CD8-positive, alpha-beta memory T cell (primary cell): Measurements from ENCODE around the gene CLRN1. TPM values are rescaled to one million over a fixed set of nuclear protein-coding genes. Genes with fewer than 3 reads are reported as not detected.

Experiments used
- CTCF ChIA-PET: fragments of 350-600 bp; sonication (Branson Sonifier 250); formaldehyde crosslinking; loops from one replicate; lab custom pipeline; 2021; ENCODE audit warnings: antibody characterized with exemption; lab: Charles Lee
- POLR2A ChIA-PET: fragments of 350-600 bp; sonication (Branson Sonifier 250); formaldehyde crosslinking; loops from one replicate; lab custom pipeline; 2021; ENCODE audit warnings: antibody characterized with exemption; lab: Charles Lee
- DNase-seq, 5 donors: peaks; one replicate each; pipeline versions ENCODE4 v3.0.0 to v3.0.0-alpha.2; 2020 to 2022; ENCODE audit warnings: mixed read lengths in 1 of 5
- H3K27ac ChIP-seq: one replicate; pipeline ENCODE4 v1.7.0; 2013; ENCODE audit warnings: low read depth, mild to moderate bottlenecking, low read length, moderate library complexity
- H3K27me3 ChIP-seq: 2 replicates; pipeline ENCODE4 v1.7.0; 2013; ENCODE audit warnings: low read length, mild to moderate bottlenecking; ENCODE audit not compliant: insufficient read depth, poor library complexity, severe bottlenecking
- H3K36me3 ChIP-seq: 2 replicates; pipeline ENCODE4 v1.7.0; 2013; ENCODE audit warnings: mild to moderate bottlenecking, low read length, moderate library complexity; ENCODE audit not compliant: insufficient read depth
- H3K4me1 ChIP-seq: 2 replicates; pipeline ENCODE4 v1.7.0; 2013; ENCODE audit warnings: mild to moderate bottlenecking, low read length, moderate library complexity; ENCODE audit not compliant: insufficient read depth
- H3K4me3 ChIP-seq: 2 replicates; pipeline ENCODE4 v1.7.0; 2013; ENCODE audit warnings: mild to moderate bottlenecking, low read length
- H3K9me3 ChIP-seq: 2 replicates; pipeline ENCODE4 v1.7.0; 2013; ENCODE audit warnings: mild to moderate bottlenecking, low read length
- H3K27ac Mint-ChIP-seq, 8 donors: one replicate each; pipeline ENCODE4 v1.8.0; 2020 to 2021; ENCODE audit warnings: mixed read lengths in 8 of 8, mild to moderate bottlenecking in 6 of 8, inconsistent platforms in 3 of 8, moderate library complexity in 3 of 8
- H3K27me3 Mint-ChIP-seq, 2 donors: one replicate each; pipeline ENCODE4 v1.8.0; 2020 to 2021; ENCODE audit warnings: mixed read lengths in 2 of 2, mild to moderate bottlenecking in 1 of 2, moderate library complexity in 1 of 2
- H3K36me3 Mint-ChIP-seq, 3 donors: one replicate each; pipeline ENCODE4 v1.8.0; 2020 to 2021; ENCODE audit warnings: mixed read lengths in 3 of 3, inconsistent platforms in 1 of 3, mild to moderate bottlenecking in 1 of 3
- H3K4me1 Mint-ChIP-seq, 3 donors: one replicate each; pipeline ENCODE4 v1.8.0; 2020 to 2021; ENCODE audit warnings: mixed read lengths in 3 of 3, inconsistent platforms in 1 of 3, mild to moderate bottlenecking in 1 of 3
- H3K4me3 Mint-ChIP-seq, 7 donors: one replicate each; pipeline ENCODE4 v1.8.0; 2020 to 2021; ENCODE audit warnings: mixed read lengths in 7 of 7, mild to moderate bottlenecking in 6 of 7, moderate library complexity in 4 of 7, inconsistent platforms in 2 of 7
- H3K9me3 Mint-ChIP-seq, 5 donors: one replicate each; pipeline ENCODE4 v1.8.0; 2020 to 2022; ENCODE audit warnings: mixed read lengths in 5 of 5, mild to moderate bottlenecking in 3 of 5, moderate library complexity in 2 of 5, inconsistent platforms in 1 of 5
- polyA plus RNA-seq: library from polyadenylated mRNA; unstranded; fragments of 300-500 nt; fragmentation: Illumina TruSeq; gene quantifications from one replicate; pipeline ENCODE4 v1.2.3, GENCODE V29; 2021
- total RNA-seq, 2 experiments: library from RNA; stranded (reverse); gene quantifications; one replicate each; pipeline ENCODE4 v1.2.3, GENCODE V29; 2021

Gene CLRN1
- total and polyA plus RNA-seq, 3 experiments from 2014 or later = not detected

DNA sequence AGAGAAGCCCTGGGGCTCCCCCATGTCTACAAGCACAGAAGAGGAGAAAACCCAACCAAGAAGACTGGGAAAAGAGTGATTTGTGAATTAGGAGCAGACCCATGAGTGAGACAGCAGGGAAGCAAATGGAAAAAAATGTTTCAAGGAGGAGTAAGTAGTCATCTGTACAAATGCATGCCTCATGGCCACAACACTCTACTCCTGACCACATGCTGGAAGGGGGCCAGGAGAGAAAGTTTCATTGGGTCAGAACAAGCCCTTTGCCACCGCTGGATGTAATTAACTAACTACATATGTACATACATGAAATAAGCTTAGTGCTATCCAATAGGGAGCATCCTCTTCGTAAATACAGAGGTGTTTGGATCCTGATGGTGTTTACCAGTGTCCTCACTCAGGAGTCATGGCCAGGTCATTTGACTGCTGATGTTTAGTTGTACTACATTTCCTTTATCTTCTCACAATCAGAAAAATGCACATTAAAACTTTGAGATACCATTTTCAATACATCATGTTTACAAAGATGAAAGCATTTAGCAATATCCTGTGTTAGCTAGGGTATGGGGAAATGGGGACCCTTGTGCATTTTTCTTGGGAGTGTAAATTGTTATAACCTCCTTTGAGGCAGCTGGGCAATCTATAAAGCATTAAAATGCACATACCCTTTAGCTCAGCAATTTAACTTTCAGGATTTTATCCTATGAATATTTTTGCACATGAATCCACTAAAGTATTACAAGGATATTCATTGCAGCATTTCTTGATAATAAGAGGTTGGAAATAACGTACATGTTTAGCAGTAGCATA is 27.1 kb downstream of the CLRN1 start:
- Histone ChIP-seq H3K4me3 (no peak overlapping the region), H3K9me3 (no peaks in the 10 kb centered on the region), H3K27me3 (no peaks in the 10 kb centered on the region), H3K36me3 (no peaks in the 10 kb centered on the region), H3K27ac (no peak overlapping the region), H3K4me1 (no peaks in the 10 kb centered on the region)
- ChIA-PET POLR2A (no interaction called here), CTCF (no interaction called here)
- no peak overlapping the region for H3K4me3 Mint-ChIP-seq
- no peaks in the 10 kb centered on the region for H3K9me3 Mint-ChIP-seq
- H3K36me3 Mint-ChIP-seq = no peaks in the 10 kb centered on the region
- H3K27ac Mint-ChIP-seq = no peak overlapping the region
- H3K27me3 Mint-ChIP-seq = peaks cover 28 to 49% of the 10 kb centered on the region in 2 donors
- DNase-seq = no peak
- no peaks in the 10 kb centered on the region for H3K4me1 Mint-ChIP-seq

DNA sequence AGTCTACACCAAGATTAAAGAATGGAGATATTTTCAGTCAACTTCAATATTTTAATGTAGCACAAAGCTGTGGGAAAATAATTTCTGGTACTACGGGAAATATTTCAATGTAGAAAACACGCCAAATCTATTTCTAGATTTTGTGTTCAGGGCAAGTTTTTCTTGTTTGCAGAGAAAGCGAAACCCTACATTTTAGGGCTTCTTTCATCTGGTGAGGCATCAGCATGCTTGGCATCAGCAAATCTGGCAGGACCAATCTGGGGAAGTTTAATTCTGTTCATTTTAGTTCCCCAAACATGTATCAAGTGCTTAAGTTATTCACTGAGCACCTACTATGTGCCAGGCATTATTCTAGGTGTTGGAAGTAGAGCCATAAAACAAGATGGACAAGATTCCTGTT is 30.3 kb downstream of the CLRN1 start:
- Mint-ChIP-seq H3K36me3 (no peaks in the 10 kb centered on the region), H3K27ac (no peak overlapping the region), H3K27me3 (peaks cover 22 to 63% of the 10 kb centered on the region in 2 donors), H3K9me3 (peaks cover 0 to 2% (median 0%) of the 10 kb centered on the region in 5 donors), H3K4me1 (no peaks in the 10 kb centered on the region), H3K4me3 (no peak overlapping the region)
- no peaks in the 10 kb centered on the region for H3K4me1 ChIP-seq
- POLR2A ChIA-PET = no interaction called here
- no peak overlapping the region for H3K4me3 ChIP-seq
- no peaks in the 10 kb centered on the region for H3K9me3 ChIP-seq
- H3K27ac ChIP-seq = no peak overlapping the region
- H3K27me3 ChIP-seq = no peaks in the 10 kb centered on the region
- CTCF ChIA-PET = no interaction called here
- DNase-seq = no peak
- no peaks in the 10 kb centered on the region for H3K36me3 ChIP-seq

DNA sequence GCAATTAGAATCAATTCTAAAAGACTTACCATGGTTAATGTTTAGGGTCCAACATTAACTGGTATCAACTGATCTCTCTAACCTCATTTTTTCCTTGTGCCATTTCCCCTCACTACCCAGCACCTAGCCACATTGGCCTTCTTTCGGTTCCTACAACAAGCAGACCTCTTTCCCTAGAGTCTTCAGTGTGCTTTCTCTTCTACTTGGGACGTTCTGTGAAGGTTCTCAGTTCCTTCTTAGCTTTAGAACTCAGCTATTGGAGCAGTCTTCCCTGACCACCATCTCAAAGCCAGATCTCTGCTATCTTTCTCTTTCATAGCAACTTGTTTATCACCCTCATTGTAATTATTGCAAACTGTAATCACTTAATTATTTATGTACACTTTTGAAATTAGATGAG is 35.8 kb downstream of the CLRN1 start:
- ChIA-PET CTCF (no interaction called here), POLR2A (no interaction called here)
- no peak for DNase-seq
- Histone ChIP-seq H3K4me1 (no peaks in the 10 kb centered on the region), H3K27ac (no peak overlapping the region), H3K36me3 (no peaks in the 10 kb centered on the region), H3K9me3 (no peaks in the 10 kb centered on the region), H3K4me3 (no peak overlapping the region), H3K27me3 (no peaks in the 10 kb centered on the region)
- peaks cover 0 to 2% (median 0%) of the 10 kb centered on the region in 5 donors for H3K9me3 Mint-ChIP-seq
- no peaks in the 10 kb centered on the region for H3K4me1 Mint-ChIP-seq
- peaks cover 8 to 39% of the 10 kb centered on the region in 2 donors for H3K27me3 Mint-ChIP-seq
- no peak overlapping the region for H3K27ac Mint-ChIP-seq
- no peaks in the 10 kb centered on the region for H3K36me3 Mint-ChIP-seq
- H3K4me3 Mint-ChIP-seq = no peak overlapping the region

DNA sequence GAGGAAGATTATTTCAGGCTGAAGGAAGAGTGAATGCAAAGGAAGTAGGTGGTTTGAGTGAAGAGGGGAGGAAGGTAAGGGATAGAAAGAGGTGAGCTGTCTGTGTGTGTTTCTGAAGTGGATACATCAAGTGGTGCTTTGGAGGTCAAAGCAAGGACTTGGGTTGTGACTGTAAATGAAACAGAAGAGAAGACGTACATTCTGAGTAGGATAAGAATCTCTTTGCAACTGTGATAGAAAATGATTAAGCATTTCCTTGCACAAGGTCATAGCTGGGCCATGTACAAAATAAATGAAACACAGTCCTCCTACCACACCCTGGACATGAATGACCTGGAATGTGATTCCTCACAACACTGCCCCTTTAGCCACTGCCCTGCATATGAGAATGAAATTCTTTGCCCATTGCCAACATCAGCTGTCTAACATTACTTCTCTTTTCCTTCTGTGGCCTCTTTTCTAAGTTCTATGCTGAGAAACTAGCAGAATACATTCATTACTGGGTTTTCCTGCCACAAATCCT is 39.0 kb downstream of the CLRN1 start:
- H3K27ac ChIP-seq = no peak overlapping the region
- no peaks in the 10 kb centered on the region for H3K9me3 ChIP-seq
- Mint-ChIP-seq H3K4me3 (no peak overlapping the region), H3K27me3 (peaks cover 8 to 35% of the 10 kb centered on the region in 2 donors), H3K36me3 (no peaks in the 10 kb centered on the region), H3K9me3 (peaks cover 0 to 2% (median 0%) of the 10 kb centered on the region in 5 donors), H3K27ac (no peak overlapping the region), H3K4me1 (no peaks in the 10 kb centered on the region)
- H3K4me3 ChIP-seq = no peak overlapping the region
- H3K4me1 ChIP-seq = no peaks in the 10 kb centered on the region
- DNase-seq = no peak
- H3K27me3 ChIP-seq = peaks cover 4% of the 10 kb centered on the region
- ChIA-PET POLR2A (no interaction called here), CTCF (no interaction called here)
- H3K36me3 ChIP-seq = no peaks in the 10 kb centered on the region

DNA sequence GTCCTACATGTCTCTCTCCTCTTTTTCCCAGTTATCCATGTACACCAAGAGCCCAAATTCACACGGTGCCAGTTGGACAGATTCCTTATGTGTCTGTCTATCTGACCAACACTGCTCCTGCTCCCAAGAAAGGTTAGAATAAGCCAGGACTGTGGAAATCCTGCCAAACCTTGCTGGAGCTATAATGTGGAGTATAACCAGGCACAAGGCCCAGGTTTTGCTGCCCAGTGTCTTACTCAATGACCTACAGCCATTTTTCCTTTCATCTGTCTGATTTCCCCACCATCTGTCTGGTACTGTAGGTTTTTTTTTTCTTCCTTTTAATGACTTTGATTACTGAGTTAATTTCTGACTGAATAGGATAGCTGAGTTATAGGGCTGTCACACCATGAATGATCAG is 40.8 kb downstream of the CLRN1 start:
- DNase-seq = no peak
- peaks cover 4% of the 10 kb centered on the region for H3K27me3 ChIP-seq
- H3K4me3 ChIP-seq = no peak overlapping the region
- no peaks in the 10 kb centered on the region for H3K9me3 ChIP-seq
- H3K27ac Mint-ChIP-seq = peak overlapping the region in 1 of 8 donors; percentile 1
- no peaks in the 10 kb centered on the region for H3K36me3 Mint-ChIP-seq
- ChIA-PET POLR2A (no interaction called here), CTCF (no interaction called here)
- H3K4me1 Mint-ChIP-seq = no peaks in the 10 kb centered on the region
- no peak overlapping the region for H3K4me3 Mint-ChIP-seq
- H3K4me1 ChIP-seq = no peaks in the 10 kb centered on the region
- H3K36me3 ChIP-seq = no peaks in the 10 kb centered on the region
- no peak overlapping the region for H3K27ac ChIP-seq
- peaks cover 5 to 23% of the 10 kb centered on the region in 2 donors for H3K27me3 Mint-ChIP-seq
- H3K9me3 Mint-ChIP-seq = no peaks in the 10 kb centered on the region

DNA sequence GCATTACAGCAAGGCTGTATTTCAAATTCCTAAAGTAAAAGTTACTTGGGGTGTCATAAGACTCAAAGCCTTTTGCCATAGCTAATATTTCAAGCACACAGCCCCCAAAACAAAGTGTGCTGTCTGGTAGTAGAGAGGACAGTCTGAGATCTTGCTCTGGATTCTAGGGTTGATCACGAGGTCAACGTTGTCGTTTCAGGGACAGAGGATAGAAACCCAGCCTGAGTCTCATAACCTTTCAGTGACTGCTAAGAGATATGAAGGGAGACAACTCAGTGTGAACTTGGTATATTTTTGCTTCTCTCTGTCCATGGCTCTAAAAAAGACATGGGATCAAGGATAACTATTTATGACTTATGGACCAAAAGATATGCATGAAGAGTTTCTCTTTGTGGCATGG is 41.7 kb downstream of the CLRN1 start:
- POLR2A ChIA-PET = no interaction called here

DNA sequence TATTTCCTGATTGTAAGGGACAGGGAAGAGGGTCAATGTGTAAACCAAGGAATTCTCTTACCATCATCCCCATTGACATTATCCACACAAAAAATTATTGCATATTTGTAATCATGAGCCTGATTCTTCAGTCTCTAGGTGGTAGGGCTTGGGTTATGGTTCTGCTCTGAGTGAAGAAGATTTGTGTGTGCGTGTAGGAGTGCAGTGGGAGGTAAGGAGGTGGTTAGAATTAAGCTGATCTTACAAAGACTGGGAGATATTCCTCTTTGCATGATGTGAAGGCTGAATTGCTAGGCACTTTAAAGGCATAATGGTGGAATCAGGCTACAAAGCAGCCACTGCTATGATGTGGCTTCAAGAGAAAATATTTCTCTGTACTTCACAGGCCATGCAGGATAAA is 44.3 kb downstream of the CLRN1 start:
- H3K27ac ChIP-seq = no peak overlapping the region
- H3K4me1 ChIP-seq = no peaks in the 10 kb centered on the region
- H3K9me3 Mint-ChIP-seq = no peaks in the 10 kb centered on the region
- ChIA-PET POLR2A (no interaction called here), CTCF (interaction anchor here (1.3 kb wide), 1 partner anchor 64 kb away, joined by 3 read pairs; no protein-coding TSS in a partner anchor)
- H3K36me3 Mint-ChIP-seq = no peaks in the 10 kb centered on the region
- H3K27ac Mint-ChIP-seq = no peak overlapping the region
- H3K4me1 Mint-ChIP-seq = peaks cover 4 to 9% (median 7%) of the 10 kb centered on the region in 3 donors
- peaks cover 4% of the 10 kb centered on the region for H3K27me3 ChIP-seq
- no peak for DNase-seq
- H3K4me3 Mint-ChIP-seq = no peak overlapping the region
- no peak overlapping the region for H3K4me3 ChIP-seq
- no peaks in the 10 kb centered on the region for H3K36me3 ChIP-seq
- H3K9me3 ChIP-seq = no peaks in the 10 kb centered on the region
- H3K27me3 Mint-ChIP-seq = peaks cover 8 to 29% of the 10 kb centered on the region in 2 donors

More for the DNA sequence above, 41.7 kb downstream of the CLRN1 start:
- Mint-ChIP-seq H3K4me1 (peaks cover under 1 to 3% (median 2%) of the 10 kb centered on the region in 3 donors), H3K36me3 (no peaks in the 10 kb centered on the region), H3K27me3 (peaks cover 4 to 19% of the 10 kb centered on the region in 2 donors), H3K4me3 (no peak overlapping the region), H3K9me3 (no peaks in the 10 kb centered on the region), H3K27ac (no peak overlapping the region)
- Histone ChIP-seq H3K27ac (no peak overlapping the region), H3K36me3 (no peaks in the 10 kb centered on the region), H3K4me3 (no peak overlapping the region), H3K4me1 (no peaks in the 10 kb centered on the region), H3K9me3 (no peaks in the 10 kb centered on the region), H3K27me3 (peaks cover 4% of the 10 kb centered on the region)
- DNase-seq = no peak
- CTCF ChIA-PET = interaction anchor here (0.9 kb wide), 1 partner anchor 10 kb away, joined by 3 read pairs; no protein-coding TSS in a partner anchor

DNA sequence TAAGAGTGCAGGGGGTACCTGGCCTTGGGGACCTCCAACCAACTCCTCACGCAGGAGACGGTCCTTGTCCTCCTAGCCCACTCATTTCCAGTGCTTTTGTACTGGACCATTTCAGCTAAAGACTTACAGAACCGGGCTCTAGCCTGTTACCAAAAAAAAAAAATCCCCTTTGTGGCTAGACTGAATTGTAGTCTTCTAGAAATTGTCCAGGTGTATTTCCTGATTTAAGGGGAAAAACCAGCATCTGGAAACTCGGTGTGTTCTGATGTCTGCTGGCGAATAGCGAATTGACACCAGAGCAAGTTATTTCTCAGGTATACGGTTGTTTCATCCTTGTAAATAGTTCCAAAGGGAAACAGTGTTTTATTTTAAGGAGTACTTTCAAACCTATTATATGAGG is 46.2 kb downstream of the CLRN1 start:
- DNase-seq = no peak
- Histone ChIP-seq H3K27me3 (peaks cover 3% of the 10 kb centered on the region), H3K4me3 (no peak overlapping the region), H3K36me3 (no peaks in the 10 kb centered on the region), H3K27ac (no peak overlapping the region), H3K9me3 (no peaks in the 10 kb centered on the region), H3K4me1 (no peaks in the 10 kb centered on the region)
- no peak overlapping the region for H3K4me3 Mint-ChIP-seq
- H3K4me1 Mint-ChIP-seq = peaks cover 4 to 9% (median 7%) of the 10 kb centered on the region in 3 donors
- no peaks in the 10 kb centered on the region for H3K36me3 Mint-ChIP-seq
- H3K27ac Mint-ChIP-seq = no peak overlapping the region
- H3K9me3 Mint-ChIP-seq = no peaks in the 10 kb centered on the region
- ChIA-PET CTCF (no interaction called here), POLR2A (no interaction called here)
- H3K27me3 Mint-ChIP-seq = peaks cover 7 to 31% of the 10 kb centered on the region in 2 donors
